Measurements from ENCODE around the gene MFAP3.
"Not testable (repeated sequence)": the region's sequence is repeated elsewhere in the genome, so short reads cannot be mapped to it uniquely, and the experiment has no call there.

Gene MFAP3

GRCh38 chr5:154053468-154053867, 14.7 kb downstream of the MFAP3 start:
- DNase-seq (ENCODE audit: low read depth) = no peak

DNA sequence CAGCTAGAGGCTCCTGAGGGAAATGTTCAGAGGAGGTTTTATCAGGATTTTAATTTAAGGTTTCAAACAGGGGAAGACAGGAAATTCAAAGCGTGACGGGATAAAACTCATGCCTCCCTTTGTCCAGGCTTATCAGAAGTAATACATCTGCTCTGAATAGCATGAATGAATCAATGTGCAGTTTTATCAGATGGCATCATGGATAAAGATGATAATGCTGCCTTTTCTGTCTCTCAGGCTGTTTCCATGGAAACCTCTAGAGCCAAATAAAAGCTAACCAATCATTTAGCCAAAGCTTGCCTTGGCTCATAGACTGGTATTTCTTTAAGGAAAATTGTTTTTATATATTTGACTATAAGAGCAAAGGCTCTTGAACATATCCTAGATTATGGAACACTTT, 16.4 kb downstream of the MFAP3 start:
- no peak for DNase-seq (ENCODE audit: low read depth)

DNA sequence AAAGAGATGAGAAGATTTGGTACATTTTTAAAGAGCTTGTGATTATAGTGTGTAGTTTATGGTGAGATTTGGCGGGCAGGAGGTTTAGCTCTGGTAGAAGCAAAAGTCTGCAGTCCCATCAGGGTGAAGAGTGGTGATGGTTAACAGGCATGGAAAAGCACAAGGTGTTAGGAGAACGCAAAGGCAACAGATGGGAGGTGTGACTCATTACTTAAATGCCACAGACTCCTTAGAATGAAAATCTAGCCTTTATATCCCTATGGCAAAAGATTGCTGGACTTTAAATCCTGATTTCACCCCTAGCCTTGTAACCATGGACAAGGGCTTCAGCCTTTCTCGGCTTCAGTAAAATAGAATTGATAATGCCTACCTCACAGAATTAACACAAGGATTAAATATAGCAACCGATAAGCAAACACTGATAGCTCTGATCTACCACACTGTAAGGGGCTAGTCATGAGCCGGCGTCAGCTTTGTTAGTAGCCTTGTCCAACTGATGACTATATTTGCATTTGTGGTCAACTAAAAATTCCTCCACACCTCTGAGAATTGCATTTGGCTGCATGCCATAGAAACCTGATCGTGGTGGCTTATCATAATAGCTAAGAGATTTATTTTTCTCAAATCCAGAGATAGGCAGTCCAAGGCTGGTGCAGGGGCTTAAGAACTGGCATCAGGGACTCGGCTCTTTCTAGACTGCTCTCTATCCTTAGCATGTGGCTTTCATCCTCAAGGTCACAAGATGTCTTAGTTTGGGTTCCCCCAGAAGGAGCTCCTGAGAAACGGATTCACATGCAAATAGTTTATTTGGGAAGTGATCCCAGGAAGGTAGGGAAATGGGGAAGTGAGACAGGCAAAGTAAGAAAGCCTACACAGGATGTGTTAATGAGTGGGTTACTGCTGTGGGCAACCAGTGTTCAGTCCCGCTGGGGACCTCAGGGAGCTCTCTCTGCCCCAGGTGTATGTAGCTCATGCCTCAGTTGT, 19.6 kb downstream of the MFAP3 start:
- DNase-seq (ENCODE audit: low read depth) = no peak

GRCh38 chr5:154059039-154059430, 20.3 kb downstream of the MFAP3 start:
- no peak for DNase-seq (ENCODE audit: low read depth)

DNA sequence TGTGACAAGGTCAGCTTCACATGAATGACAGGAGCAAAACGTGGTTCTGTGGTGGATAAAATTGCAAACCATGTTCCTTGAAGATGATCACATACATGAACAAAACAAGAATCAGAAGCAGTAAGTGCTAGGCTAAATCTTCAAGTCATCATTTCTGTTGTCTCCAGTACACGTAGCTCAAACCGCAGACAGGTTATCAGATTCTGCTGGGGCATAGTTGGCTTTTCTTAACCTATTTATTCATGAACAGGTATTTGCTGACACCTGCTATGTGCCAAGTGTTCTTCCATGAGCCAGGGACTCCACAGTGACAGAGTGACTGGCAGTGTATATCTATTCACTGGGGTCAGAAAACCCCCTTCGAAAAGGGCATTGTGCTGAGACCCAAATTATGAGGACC, 20.8 kb downstream of the MFAP3 start:
- DNase-seq (ENCODE audit: low read depth) = no peak

GRCh38 chr5:154060606-154061005, 21.8 kb downstream of the MFAP3 start:
- no peak for DNase-seq (ENCODE audit: low read depth)

DNA sequence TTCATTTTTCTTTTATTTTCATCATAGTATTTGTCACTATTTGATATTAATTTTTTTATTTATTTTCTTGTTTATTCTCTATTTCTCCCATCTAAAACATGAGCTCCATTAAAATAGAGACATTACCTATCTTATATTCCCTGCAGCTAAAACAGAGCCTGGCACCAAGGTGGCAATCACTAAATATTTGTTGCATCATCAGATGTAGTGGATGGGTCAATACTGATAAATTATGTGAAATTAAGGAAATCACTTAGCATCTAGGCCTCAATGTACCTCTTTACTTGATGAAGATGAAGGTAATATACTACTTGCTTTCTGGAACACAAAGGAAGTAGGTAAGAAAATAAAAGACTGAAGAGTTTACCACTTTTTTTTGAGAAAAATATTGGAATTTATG, 24.6 kb downstream of the MFAP3 start:
- DNase-seq (ENCODE audit: low read depth) = no peak

GRCh38 chr5:154065971-154066370, 27.2 kb downstream of the MFAP3 start:
- no peak for DNase-seq (ENCODE audit: low read depth)

- not testable (repeated sequence) for DNase-seq (ENCODE audit: low read depth)
Observed at GRCh38 chr5:154069854-154070253, 31.1 kb downstream of the MFAP3 start.

DNA sequence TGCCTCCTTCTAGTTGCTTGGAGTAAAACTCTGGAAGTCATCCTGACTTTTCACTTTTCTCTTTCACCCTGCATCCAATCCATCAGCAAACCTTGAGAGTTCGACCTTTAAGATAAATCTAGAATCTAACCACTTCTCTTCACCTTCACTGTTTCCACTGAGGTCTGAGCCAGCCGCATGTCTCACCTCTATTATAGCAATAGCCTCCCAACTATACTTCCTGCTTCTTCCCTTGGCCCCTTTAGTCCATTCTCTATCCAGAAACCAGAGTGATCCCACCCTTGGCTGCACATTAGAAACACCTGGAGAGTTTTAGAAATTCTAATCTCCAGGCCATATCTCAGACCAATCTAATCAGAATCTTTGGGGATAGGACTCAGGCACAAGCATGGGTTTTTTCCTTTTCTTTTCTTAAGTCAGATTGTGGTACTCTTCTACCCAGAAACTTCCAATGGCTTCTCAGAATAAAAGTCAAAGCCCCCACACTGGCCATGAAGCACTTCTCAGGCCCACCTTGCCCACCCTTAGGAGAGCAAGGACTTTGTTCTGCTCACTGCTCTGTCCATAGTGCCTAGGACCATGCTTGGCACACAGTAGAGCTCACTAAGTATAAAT, 33.1 kb downstream of the MFAP3 start:
- DNase-seq (ENCODE audit: low read depth) = no peak

- DNase-seq (ENCODE audit: low read depth) = peak; percentile 79
Observed at GRCh38 chr5:154072414-154073171, 33.8 kb downstream of the MFAP3 start.

GRCh38 chr5:154076240-154076922, 37.6 kb downstream of the MFAP3 start:
- no peak for DNase-seq (ENCODE audit: low read depth)

DNA sequence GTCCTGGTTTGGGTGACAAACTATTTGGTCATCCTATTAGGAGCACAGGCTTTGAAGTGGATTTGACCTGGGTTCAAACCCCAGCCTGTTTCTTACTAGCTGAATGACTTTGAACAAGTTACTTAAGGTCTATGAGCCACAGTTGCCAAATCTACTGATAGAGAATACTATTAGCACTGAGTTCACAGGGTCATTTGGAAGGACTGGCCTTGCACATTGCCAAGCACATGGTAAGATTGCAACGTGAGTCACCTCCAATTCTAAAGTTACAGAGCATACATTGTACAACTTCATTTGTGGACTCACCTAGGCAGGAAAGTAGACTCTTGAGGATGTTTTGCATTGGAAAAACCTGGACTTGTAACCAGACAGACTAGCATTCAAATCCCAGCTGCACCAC, 38.9 kb downstream of the MFAP3 start:
- no peak for DNase-seq (ENCODE audit: low read depth)

GRCh38 chr5:154078272-154078671, 39.5 kb downstream of the MFAP3 start:
- no peak for DNase-seq (ENCODE audit: low read depth)

DNA sequence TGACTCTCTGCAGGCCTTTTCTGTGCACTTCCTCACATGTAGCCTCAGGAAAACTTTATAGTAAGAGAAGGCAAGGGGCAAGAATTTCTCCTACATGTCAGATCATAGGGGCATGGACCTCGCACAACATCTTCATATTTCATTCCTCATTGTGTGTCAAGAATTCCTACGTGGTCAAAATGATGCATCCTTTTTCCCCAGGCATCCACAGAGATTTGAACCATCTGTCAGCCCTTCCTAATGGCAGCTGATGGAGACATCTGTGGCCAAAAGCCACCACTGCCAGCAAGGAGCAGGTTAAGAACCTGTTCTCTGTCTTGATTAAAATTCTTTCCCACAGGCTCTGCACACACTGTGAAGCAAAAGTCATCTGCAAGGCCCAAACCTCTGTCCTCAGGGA, 42.5 kb downstream of the MFAP3 start:
- DNase-seq (ENCODE audit: low read depth) = no peak

GRCh38 chr5:154084062-154084639, 45.4 kb downstream of the MFAP3 start:
- no peak for DNase-seq (ENCODE audit: low read depth)

- no peak for DNase-seq (ENCODE audit: low read depth)
Observed at GRCh38 chr5:154086146-154086545, 47.4 kb downstream of the MFAP3 start.

DNA sequence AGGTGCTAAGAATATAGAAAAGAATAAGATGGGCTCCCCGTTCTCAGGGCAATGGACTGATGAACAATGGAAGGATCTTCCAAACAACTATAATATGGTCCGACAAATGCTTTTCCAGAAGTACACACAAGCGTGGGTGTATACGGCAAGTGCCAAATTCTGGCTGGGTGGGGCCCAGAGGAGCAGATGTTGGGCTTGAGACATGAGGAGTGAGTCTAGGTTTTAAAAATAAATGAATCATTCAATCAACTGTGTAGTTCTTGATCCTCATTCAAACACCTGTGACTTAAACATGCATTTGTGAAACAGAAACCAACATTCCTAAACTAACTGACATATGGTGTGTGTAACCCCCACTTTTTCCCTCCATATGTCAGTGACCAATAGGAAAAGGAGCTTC, 47.9 kb downstream of the MFAP3 start:
- DNase-seq (ENCODE audit: low read depth) = no peak

DNA sequence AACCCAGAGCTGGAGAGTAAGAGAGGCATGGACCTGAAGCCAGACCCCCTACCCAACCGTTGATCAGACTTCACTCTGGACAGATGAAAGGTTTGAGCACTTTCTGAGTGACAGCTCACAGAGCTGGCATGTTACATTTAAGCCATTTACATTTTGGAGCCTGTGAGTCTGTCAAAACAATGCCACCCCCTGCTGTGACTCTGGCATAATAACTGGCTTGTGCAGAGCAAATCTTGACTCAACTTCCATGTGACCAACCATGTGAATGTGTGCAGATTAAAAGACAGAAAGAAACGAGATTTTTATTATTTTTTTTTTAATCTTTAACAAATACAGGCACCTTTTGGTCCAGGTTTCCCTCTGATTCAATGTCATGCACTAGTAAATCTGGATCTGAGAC, 48.5 kb downstream of the MFAP3 start:
- DNase-seq (ENCODE audit: low read depth) = no peak

DNA sequence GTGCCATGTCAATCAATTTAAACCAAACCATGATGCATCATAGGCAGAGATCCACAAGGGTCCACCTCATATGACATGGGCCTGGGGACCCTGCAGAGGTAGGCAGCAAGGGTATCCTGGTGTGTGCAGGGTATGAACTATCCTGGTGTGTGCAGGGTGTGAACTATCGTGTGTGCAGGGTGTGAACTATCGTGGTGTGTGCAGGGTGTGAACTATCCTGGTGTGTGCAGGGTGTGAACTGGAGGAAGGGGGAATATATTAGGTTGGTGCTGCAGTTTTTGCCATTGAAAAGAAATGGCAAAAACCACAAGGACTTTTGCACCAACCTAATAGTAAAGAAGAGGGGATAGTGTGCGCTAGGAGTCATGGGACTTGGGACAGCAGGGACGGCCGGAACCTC, 50.0 kb downstream of the MFAP3 start:
- no peak for DNase-seq (ENCODE audit: low read depth)

GRCh38 chr5:154090656-154091055, 51.9 kb downstream of the MFAP3 start:
- no peak for DNase-seq (ENCODE audit: low read depth)
